SKM-1 treated with dmso at 0.1 percent for 144 hours (cell line): Measurements from ENCODE around the gene SLC4A8.

ENCODE experiments used
- DNase-seq: peaks from one replicate; lab custom pipeline; 2025; ENCODE audit not compliant: unreplicated experiment; lab: John Stamatoyannopoulos, UW

Gene SLC4A8

DNA sequence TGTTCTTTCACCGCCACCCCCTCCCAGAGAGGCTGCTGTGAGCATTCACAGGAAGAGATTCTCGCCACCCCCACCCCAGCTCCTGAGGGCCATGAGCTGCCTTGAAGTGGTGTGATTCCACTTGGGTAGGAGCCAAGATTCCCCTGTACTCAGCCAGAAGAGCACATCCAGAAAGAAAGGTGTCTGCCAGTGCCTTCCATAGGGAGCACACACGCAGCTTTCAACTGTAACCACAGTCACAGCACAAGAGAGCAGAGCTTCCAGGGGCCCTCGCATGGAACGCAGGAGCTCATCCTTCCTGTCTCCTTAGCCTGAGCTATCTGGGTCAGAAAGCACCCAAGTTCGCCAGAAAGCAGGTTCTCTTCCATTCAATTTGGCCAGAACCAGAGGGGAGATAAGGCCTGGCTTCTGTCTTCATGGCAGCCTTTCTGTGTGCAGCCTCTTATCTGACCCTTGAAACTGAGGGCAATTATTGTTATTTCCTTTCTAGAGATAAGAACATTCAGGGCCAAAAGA is 99.8 kb downstream of the SLC4A8 start:
- DNase-seq: no peak

GRCh38 chr12:51525518-51525917 is 100.9 kb downstream of the SLC4A8 start:
- no peak for DNase-seq

GRCh38 chr12:51527966-51528365 is 103.3 kb downstream of the SLC4A8 start:
- DNase-seq: no peak

DNA sequence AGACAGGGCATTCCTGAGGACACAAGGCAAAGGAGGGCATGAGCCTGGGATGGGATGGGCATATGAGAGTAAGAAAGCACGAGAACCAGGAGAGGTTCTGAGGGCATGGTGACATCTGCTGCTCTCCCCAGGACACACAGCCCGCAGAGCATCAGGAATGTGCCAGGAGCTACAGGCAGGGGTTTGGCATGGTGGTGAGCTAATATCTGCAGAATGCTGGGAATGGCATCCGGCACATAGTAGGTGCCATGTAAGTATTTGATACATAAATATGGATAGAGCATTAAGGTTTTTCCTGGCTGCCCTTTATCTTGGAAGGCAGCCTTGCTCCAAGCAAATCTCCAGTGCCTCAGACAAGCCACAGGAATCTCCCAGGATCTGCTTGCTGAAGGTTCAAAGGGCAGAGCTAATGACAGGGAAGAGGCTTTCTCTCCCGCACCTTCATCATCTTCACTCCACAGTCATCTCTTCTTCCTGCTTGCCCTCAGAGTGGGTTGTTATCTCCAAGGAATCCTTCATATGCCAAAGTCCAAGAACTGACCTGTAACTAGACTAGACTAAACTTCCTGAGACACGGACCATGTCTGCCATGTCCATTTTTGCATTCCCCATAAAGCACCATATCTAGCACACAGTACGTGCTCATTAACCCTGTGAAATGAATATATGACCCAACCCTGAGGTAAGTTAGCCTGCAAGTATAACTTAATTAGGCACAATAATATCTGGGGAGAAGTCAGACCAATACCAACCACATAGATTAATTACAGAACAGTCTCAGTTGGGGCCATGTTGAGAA is 104.4 kb downstream of the SLC4A8 start:
- DNase-seq: no peak

DNA sequence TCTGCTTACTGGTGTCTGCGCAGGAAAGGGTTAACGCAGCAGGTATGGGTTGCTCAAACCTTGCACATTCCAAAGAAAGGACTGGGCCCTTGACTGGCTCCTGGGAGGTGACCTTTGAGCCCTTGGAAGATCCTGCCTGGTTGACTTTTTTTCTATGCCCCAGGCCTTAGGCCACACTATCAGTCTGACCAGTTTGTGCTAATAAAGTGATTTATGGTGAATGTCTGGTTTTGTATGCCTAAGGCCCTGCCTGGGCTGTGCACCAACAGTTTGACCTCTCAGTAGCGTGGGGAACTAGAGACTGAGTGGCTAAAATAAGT is 105.0 kb downstream of the SLC4A8 start:
- DNase-seq: no peak

- DNase-seq: no peak
Measured at GRCh38 chr12:51530208-51530607, 105.6 kb downstream of the SLC4A8 start.

GRCh38 chr12:51531284-51531977 is 106.8 kb downstream of the SLC4A8 start:
- DNase-seq: no peak

GRCh38 chr12:51531978-51532497 is 107.4 kb downstream of the SLC4A8 start:
- peak; percentile 15 for DNase-seq

- DNase-seq: no peak
Measured at GRCh38 chr12:51533799-51534198, 109.2 kb downstream of the SLC4A8 start.

DNA sequence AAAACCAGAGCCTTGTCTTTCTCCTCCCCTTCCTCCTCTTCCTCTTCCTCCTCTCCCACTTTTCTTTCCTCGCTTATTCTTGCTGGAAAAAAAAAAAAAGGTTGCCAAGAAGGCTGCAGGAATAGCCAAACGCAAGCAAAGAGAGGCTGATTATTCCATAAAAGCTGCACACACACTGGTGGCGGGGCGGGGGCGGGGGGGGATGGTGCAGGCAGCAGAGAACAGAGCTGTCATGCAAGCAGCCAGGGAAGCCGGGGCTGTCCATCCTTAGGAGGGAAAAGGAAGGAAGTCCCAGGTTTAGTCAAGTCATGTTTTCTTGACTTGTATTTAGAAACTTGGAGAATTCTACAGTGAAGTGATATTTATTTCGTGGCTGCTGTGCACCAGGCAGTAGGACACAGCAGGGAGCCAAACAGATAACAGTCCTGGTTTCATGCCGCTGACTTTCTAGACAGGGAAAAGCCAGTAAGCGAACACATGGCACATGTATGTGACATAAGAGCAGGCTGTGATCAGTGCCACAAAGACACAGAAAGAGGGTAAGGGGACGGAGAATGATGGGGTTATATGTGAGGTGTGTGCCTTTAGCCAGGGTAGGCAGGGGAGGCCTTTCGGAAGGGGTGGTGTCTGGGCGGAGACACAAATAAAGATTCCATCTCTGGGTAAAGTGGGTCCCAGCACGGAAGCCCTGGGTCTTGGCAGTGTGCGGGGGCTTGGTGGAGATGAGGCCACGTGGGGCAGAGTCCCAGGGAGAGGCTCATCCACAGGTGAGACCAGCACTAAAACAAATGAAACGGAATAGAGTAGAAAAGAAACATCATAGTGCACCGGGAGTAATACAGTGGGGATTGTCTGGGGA is 109.8 kb downstream of the SLC4A8 start:
- no peak for DNase-seq

GRCh38 chr12:51536159-51536558 is 111.5 kb downstream of the SLC4A8 start:
- no peak for DNase-seq

- no peak for DNase-seq
Measured at GRCh38 chr12:51538149-51538548, 113.5 kb downstream of the SLC4A8 start.

DNA sequence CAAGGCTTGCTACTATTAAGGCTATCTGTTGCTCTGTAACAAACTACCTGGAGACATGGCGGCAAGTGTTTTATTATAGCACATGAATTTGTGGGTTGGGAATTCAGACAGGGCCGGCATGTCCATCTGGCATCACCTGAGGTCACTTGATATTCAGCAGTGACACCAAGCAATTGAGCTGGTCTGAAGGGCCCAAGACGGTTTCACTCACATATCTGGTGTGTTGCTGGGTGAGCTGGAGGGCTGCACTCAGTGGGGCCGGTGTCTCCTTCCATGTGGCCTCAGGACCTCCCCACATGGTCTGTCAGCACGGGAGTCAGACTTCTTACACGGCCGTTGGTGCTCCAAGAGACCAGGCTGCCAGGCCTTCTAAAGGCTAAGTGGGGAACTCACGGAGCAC is 114.0 kb downstream of the SLC4A8 start:
- DNase-seq: no peak

GRCh38 chr12:51540996-51541395 is 116.4 kb downstream of the SLC4A8 start:
- no peak for DNase-seq

GRCh38 chr12:51546097-51546496 is 121.5 kb downstream of the SLC4A8 start:
- no peak for DNase-seq

DNA sequence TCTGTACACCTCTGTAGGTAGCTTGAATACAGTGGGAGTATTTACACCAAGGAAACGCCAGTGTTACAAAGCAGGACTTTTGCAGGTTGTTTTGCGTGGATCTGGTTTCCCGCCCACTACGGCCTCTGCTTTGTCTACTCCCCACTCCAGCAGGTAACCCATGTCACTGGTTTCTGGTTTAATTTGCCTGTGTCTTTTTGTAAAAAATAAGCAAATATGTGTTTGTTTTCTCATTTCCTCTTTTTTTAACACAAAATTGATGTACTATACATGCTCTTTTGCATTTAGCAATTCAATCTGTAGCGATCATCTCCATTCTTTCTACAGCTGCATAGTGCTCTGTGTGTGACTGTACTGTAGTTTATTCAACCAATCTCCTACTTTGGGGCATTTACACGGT is 123.0 kb downstream of the SLC4A8 start:
- no peak for DNase-seq

DNA sequence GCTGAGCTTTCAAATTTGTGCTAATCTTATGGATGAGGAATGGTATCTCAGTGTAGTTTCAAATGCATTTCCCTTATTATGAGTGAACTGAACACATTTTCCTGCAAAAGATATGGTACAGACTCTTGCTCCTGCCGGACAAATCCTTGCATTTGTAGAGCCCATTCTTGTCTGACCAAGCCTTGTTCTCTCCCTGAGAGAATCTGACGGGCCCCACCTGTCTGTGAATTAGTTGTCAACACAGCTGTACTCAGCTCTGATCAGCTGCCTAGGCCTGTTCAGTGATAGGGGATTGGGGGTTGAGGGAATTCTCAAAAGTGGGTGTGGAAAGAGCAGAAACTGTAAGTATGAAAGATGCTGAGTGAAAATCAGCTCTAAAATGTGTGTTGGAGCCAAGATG is 123.6 kb downstream of the SLC4A8 start:
- DNase-seq: no peak

DNA sequence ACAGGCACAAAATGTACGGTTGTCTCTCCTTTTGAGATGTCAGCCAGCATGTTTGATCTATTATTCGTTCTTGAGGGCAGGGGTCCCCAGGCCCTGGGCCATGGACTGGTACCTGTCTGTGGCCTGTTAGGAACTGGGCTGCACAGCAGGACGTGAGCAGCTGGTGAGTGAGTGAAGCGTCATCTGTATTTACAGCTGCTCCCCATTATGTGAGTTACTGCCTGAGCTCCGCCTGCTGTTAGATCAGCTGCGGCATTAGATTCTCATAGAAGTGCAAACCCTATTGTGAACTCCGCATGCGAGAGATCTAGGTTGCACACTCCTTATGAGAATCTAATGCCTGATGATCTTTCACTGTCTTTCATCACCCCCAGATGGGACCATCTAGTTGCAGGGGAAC is 125.0 kb downstream of the SLC4A8 start:
- DNase-seq: no peak
